ENCODE results near the gene PPP6R3. TPM values are rescaled to one million over a fixed set of nuclear protein-coding genes. Genes with fewer than 3 reads are reported as not detected.

Gene PPP6R3
- total RNA-seq, 2 donors from 2014 or later, result 118 to 136 TPM

- Mint-ChIP-seq H3K4me3 (no peak overlapping the region), H3K36me3 (ENCODE audit: low read depth) (peaks cover 91% of the 10 kb centered on the region), H3K4me1 (peaks cover 3% of the 10 kb centered on the region), H3K27me3 (ENCODE audit: insufficient read depth) (no peaks in the 10 kb centered on the region), H3K27ac (no peak overlapping the region), H3K9me3 (peaks cover under 1% of the 10 kb centered on the region)
- H3K9ac ChIP-seq (ENCODE audit: extremely low read depth, low read length, poor library complexity, severe bottlenecking), result no peak overlapping the region
- H3K4me1 ChIP-seq (ENCODE audit: control insufficient read depth, insufficient read depth, low read length), result no peaks in the 10 kb centered on the region
- H3K27ac ChIP-seq (ENCODE audit: low read depth, low read length), result no peak overlapping the region
- no peak overlapping the region for H3K4me3 ChIP-seq (ENCODE audit: low read length)
- H3K27me3 ChIP-seq (ENCODE audit: control insufficient read depth, insufficient read depth, low read length, poor library complexity, severe bottlenecking), result no peaks in the 10 kb centered on the region
- no peak for DNase-seq
- H3K9me3 ChIP-seq (ENCODE audit: control insufficient read depth, low read length), result peaks cover 3% of the 10 kb centered on the region
- WGBS, 2 experiments (ENCODE audit: insufficient coverage in 1 of 2, insufficient read length in 1 of 2), result 100% methylated on average over 1 of the region's 1 CpG; no CpG with 5 or more reads in 1 of the 2 experiments
- peaks cover 100% of the 10 kb centered on the region for H3K36me3 ChIP-seq (ENCODE audit: control insufficient read depth, insufficient read depth, low read length)
- TF ChIP-seq CTCF (conservative IDR thresholded peaks at IDR 0.05), result peak; percentile 66
Measured at GRCh38 chr11:68610452-68611116, 150.0 kb downstream of the PPP6R3 start.

- H3K4me3 ChIP-seq (ENCODE audit: low read length), result no peak overlapping the region
- no peak overlapping the region for H3K27ac ChIP-seq (ENCODE audit: low read depth, low read length)
- H3K36me3 Mint-ChIP-seq (ENCODE audit: low read depth), result peaks cover 76% of the 10 kb centered on the region
- no peak for TF ChIP-seq CTCF (conservative IDR thresholded peaks at IDR 0.05)
- peaks cover 7% of the 10 kb centered on the region for H3K9me3 ChIP-seq (ENCODE audit: control insufficient read depth, low read length)
- no peak overlapping the region for H3K9ac ChIP-seq (ENCODE audit: extremely low read depth, low read length, poor library complexity, severe bottlenecking)
- no peak overlapping the region for H3K27ac Mint-ChIP-seq
- H3K4me3 Mint-ChIP-seq, result no peak overlapping the region
- H3K4me1 ChIP-seq (ENCODE audit: control insufficient read depth, insufficient read depth, low read length), result no peaks in the 10 kb centered on the region
- 93 to 95% methylated on average over 5 to 6 of the region's 6 CpGs for WGBS, 2 experiments (ENCODE audit: insufficient coverage in 1 of 2, insufficient read length in 1 of 2)
- H3K9me3 Mint-ChIP-seq, result peaks cover 22% of the 10 kb centered on the region
- H3K4me1 Mint-ChIP-seq, result no peaks in the 10 kb centered on the region
- no peaks in the 10 kb centered on the region for H3K27me3 Mint-ChIP-seq (ENCODE audit: insufficient read depth)
- H3K27me3 ChIP-seq (ENCODE audit: control insufficient read depth, insufficient read depth, low read length, poor library complexity, severe bottlenecking), result no peaks in the 10 kb centered on the region
- DNase-seq, result no peak
- peaks cover 78% of the 10 kb centered on the region for H3K36me3 ChIP-seq (ENCODE audit: control insufficient read depth, insufficient read depth, low read length)
Measured at GRCh38 chr11:68615657-68616056, 155.1 kb downstream of the PPP6R3 start.

GRCh38 chr11:68617925-68618809, 157.6 kb downstream of the PPP6R3 start:
- H3K27ac ChIP-seq (ENCODE audit: low read depth, low read length), result no peak overlapping the region
- WGBS, 2 experiments (ENCODE audit: insufficient coverage in 1 of 2, insufficient read length in 1 of 2), result 93 to 98% methylated on average over 18 to 23 of the region's 23 CpGs
- H3K27me3 ChIP-seq (ENCODE audit: control insufficient read depth, insufficient read depth, low read length, poor library complexity, severe bottlenecking), result no peaks in the 10 kb centered on the region
- no peak overlapping the region for H3K9ac ChIP-seq (ENCODE audit: extremely low read depth, low read length, poor library complexity, severe bottlenecking)
- H3K9me3 Mint-ChIP-seq, result peaks cover 47% of the 10 kb centered on the region
- no peak overlapping the region for H3K4me3 ChIP-seq (ENCODE audit: low read length)
- peaks cover 59% of the 10 kb centered on the region for H3K36me3 ChIP-seq (ENCODE audit: control insufficient read depth, insufficient read depth, low read length)
- no peak overlapping the region for H3K27ac Mint-ChIP-seq
- DNase-seq, result no peak
- H3K4me1 ChIP-seq (ENCODE audit: control insufficient read depth, insufficient read depth, low read length), result no peaks in the 10 kb centered on the region
- H3K9me3 ChIP-seq (ENCODE audit: control insufficient read depth, low read length), result peaks cover 26% of the 10 kb centered on the region
- no peak for TF ChIP-seq CTCF (conservative IDR thresholded peaks at IDR 0.05)
- peaks cover 69% of the 10 kb centered on the region for H3K36me3 Mint-ChIP-seq (ENCODE audit: low read depth)
- H3K4me1 Mint-ChIP-seq, result no peaks in the 10 kb centered on the region
- no peaks in the 10 kb centered on the region for H3K27me3 Mint-ChIP-seq (ENCODE audit: insufficient read depth)
- no peak overlapping the region for H3K4me3 Mint-ChIP-seq
